Activated gamma-delta T cell treated with anti-CD3 and anti-CD28 coated beads, Interleukin-2, amount 50 U/mL, for 16 hours (primary cell): ENCODE measurements around the gene LDLRAD3.

Experiments used
- DNase-seq: peaks from one replicate; pipeline ENCODE4 v3.0.0-alpha.2; 2020; ENCODE audit warnings: low read depth

LDLRAD3 gene

GRCh38 chr11:36104660-36104992 is 160.8 kb downstream of the LDLRAD3 start:
- no peak for DNase-seq

GRCh38 chr11:36105743-36106581 is 162.1 kb downstream of the LDLRAD3 start:
- no peak for DNase-seq

DNA sequence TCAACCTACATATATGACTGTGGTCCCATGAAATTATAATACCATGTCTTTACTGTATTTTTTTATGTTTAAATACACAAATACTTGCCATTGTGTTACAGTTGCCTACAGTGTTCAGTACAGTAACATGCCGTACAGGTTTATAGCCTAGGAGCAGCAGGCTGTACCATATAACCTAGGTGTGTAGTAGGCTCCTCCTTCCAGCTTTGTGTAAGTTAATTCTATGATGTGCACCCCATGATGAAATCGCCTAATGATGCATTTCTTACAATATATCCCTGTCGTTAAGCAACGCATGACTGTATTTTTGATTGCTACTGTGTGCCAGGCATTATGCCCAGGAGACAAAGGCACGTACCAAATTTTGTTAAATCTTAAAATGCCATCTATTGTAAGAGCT is 163.7 kb downstream of the LDLRAD3 start:
- DNase-seq = no peak

GRCh38 chr11:36108881-36109589 is 165.2 kb downstream of the LDLRAD3 start:
- no peak for DNase-seq

DNA sequence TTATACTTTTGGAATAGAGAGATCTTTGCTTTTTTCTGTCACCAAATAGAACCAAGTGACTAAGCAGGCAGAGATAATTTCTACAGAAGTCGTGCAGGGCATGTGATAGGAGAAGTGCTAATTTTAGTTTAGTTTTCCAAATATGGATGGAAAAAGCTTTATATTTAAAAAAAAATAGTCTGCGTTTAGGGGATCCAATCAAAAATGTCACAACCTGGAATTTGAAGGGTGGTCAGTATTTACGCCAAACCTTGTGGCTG is 165.7 kb downstream of the LDLRAD3 start:
- no peak for DNase-seq

DNA sequence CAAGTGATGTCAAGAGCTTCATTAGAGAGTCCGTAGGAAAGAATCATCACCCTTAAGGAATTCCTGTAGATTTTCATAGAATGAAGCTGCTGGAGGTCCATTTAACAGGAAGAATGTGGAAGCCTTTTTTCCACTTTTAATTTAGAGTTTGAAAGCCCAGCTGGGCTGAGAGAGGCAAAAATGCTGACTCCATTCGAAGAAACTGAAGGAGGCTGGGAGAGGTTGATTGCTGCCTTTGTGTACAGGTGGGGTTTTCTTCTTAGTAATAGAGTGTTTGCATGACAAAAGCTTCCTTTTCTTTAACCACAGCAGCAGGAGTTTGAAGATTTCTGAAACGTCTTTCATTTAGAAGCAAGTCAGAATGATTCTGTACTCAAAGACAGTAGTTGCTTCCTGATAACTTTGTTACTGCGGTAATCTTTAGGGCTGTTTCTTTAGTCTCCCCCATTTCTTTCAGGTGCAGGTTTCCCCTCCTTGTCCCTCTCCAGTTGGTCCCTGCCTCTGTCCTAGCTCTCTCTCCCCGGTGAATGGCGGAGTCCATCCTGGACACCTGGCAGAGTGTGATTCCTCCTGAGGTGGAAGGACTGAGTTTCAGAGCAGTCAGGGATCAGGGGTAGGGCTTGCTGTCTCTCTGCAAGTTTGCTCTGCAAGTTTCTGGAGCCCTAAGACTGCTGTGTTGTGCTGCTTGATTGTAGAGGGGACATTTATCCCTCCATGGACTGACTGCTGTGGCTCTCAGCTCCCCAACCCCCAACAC is 166.2 kb downstream of the LDLRAD3 start:
- no peak for DNase-seq

GRCh38 chr11:36110668-36111410 is 167.0 kb downstream of the LDLRAD3 start:
- DNase-seq = no peak

DNA sequence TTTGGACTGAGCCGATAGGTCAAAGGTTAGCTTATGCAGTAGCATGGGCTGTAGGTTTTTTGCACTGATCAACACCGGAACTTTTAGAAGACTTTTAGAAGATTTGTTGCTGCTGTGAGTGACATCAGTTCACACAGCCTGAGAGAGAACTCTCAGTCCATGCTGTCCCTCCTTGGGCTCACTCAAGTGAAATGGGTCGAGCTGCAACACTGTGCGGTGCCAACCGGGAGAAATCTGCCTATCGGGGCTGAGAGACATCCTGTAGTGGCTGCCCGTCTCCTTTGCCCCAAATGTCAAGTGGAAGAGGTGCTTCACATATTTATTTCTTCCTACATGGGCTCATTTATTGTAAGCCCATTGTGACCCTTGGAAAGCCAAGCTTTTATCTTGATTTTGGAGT is 170.2 kb downstream of the LDLRAD3 start:
- DNase-seq = no peak

- DNase-seq = no peak
Observed at GRCh38 chr11:36115378-36115801, 171.5 kb downstream of the LDLRAD3 start.

- no peak for DNase-seq
Observed at GRCh38 chr11:36116161-36116560, 172.3 kb downstream of the LDLRAD3 start.

DNA sequence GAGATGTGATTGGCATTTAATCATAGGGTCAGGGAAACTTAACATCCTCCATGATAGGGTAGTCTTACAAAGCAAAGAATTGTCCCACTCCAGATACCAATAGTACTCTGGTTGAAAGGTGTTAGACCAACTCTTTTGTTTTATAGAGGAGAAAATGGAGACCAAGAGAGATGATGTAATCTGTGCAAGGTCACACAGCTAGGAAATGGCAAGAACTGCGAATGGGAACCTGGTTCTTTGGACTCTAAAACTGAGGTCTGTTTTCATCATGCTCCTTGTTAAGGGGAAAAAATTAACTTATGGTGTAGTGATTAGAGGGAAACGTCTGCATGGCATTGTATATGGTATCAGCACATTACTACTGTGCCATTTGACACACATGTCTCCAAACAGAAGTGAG is 174.2 kb downstream of the LDLRAD3 start:
- DNase-seq = no peak

- no peak for DNase-seq
Observed at GRCh38 chr11:36119300-36119699, 175.4 kb downstream of the LDLRAD3 start.

- no peak for DNase-seq
Observed at GRCh38 chr11:36121054-36121453, 177.2 kb downstream of the LDLRAD3 start.

- no peak for DNase-seq
Observed at GRCh38 chr11:36122671-36123070, 178.8 kb downstream of the LDLRAD3 start.

- no peak for DNase-seq
Observed at GRCh38 chr11:36123336-36124101, 179.7 kb downstream of the LDLRAD3 start.

GRCh38 chr11:36126678-36127077 is 182.8 kb downstream of the LDLRAD3 start:
- DNase-seq = no peak

GRCh38 chr11:36127550-36127949 is 183.7 kb downstream of the LDLRAD3 start:
- DNase-seq = no peak

GRCh38 chr11:36129955-36130354 is 186.1 kb downstream of the LDLRAD3 start:
- DNase-seq = no peak

DNA sequence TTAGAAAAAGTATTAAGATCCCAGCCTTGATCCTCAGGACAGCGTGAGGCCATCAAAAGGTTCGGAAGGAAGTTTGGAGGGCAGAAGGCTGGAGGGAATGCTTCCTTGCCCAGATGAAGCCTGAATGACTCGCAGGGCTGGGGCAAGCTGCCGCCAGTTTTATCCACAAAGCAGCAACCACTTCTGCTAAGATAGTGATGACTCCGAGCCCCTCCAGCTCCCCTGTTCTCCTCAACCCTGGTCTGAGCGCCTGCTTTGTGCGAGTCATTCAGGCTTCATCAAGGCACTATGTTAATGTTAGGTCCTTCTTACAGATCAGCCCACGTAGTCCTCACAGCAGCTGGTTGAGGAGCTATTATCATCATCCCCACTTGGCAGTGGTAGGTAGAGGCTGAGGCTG is 186.5 kb downstream of the LDLRAD3 start:
- no peak for DNase-seq

DNA sequence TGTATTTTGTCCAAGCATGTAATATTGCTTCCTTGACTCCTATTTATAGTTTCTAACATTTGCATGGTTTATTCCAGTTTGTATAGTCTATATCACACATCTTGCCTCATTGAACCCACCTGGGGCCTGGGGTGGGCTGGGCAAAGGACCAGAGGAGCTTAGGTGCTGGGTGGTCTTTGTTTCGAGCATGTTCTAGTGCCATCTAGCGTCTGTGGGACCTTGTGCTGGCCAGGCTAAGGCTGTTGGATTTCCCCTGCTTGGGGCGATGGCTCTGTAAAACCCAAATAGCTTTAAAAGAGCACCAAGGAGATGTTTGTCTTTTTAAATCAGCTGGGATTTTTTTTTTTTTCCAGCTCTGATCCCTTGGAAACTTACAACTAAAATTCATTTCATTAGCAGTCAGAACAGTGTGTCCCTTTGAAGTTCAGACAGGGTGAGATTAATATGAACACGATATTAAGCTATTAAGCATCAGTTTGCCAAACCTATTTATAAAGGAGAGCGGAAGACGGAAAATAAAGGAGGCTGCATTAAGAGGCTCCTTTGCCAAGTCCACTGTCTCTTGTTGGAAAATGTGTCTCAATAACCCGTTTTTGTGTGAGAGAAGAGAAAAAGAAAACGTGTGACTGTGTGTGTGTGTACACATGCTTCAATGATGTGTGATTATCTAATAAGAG is 188.0 kb downstream of the LDLRAD3 start:
- DNase-seq = no peak

GRCh38 chr11:36132940-36133339 is 189.1 kb downstream of the LDLRAD3 start:
- no peak for DNase-seq
